GM19023 (cell line): ENCODE results near the gene TLR2.

Source experiments
- ATAC-seq: cut with Tn5 transposase; IDR thresholded peaks from one replicate; pipeline ENCODE4 v1.9.1; 2021; ENCODE audit warnings: mild to moderate bottlenecking, moderate library complexity; ENCODE audit not compliant: unreplicated experiment

The TLR2 gene

DNA sequence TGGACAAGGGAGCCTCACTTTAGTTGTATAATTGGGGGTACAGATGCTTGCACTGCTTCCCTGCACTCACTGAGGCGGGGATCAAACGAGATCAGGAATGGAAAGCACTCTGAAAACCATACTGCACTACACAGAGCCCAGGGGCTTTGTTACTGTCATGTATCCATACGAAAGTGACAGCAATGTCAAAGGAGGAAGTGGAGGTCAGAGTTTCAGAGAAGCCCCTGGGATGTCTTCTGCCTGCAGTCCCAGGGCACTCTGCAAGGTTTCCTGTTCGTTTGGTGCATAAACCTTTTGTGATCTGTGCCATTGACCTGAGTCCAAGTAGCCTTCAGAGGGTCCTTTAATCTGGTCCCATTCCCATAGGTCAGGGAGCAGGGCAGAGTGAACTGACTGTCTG lies 44.6 kb downstream of the TLR2 start:
- ATAC-seq: peak; percentile 69

DNA sequence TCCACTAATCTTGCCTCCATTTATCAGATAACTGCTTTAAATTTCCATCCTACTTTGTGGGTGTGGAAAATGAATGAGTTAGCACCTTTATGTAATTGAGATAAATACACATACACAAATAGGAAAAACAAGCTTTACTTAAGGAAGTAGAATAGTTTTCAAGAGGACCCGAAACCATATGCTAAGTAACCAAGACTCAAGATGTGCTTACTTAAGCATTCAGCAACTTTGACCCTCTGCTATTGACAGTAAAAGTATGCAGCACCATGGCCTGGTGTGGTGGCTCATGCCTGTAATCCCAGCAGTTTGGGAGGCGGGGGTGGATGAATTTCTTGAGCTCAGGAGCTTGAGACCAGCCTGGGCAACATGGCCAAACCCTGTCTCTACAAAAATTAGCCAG lies 45.8 kb downstream of the TLR2 start:
- ATAC-seq: no peak

GRCh38 chr4:153731239-153731638 lies 47.2 kb downstream of the TLR2 start:
- ATAC-seq: no peak

- no peak for ATAC-seq
Measured at GRCh38 chr4:153733751-153734448, 49.8 kb downstream of the TLR2 start.

DNA sequence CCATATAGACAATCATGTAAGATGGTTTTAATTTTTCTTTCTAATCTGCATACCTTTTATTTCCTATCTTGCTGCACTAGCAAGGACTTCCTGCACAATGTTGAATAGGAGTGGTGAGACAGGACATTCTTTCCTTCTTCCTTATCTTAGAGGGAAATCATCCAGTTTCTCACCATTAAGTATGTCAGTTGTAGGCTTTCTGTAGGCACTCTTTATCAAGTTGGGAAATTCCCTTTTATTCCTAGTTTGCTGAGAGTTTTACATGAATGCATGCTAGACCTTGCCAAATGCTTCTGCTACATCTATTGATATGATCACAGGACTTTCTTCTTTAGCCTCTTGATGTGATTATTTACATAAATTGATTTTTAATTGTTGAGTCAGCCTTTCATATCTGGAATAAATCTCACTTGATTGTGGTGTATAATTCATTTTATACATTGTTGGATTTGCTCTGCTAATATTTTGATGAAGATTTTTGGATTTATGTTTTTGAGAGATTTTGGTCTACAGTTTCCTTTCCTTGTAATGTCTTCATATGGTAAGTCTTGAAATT lies 51.9 kb downstream of the TLR2 start:
- no peak for ATAC-seq

GRCh38 chr4:153741541-153741940 lies 57.5 kb downstream of the TLR2 start:
- no peak for ATAC-seq

DNA sequence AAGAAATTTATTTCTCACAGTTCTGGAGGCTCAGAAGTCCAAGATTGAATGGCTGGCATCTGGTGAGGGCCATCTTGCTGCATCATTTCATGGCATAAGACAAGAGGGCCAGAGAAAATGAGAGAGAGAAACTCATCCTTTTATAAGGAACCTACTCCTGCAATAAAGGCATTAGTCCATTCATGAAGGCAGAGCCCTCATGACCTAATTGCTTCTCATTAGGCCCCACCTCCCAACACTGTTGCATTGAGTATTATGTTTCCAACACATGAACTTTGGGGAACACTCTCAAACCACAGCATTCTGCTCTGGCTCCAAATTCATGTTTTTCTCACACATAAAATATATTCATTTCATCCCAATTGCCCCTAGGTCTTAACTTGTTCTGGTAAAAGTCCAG lies 61.6 kb downstream of the TLR2 start:
- ATAC-seq: no peak

DNA sequence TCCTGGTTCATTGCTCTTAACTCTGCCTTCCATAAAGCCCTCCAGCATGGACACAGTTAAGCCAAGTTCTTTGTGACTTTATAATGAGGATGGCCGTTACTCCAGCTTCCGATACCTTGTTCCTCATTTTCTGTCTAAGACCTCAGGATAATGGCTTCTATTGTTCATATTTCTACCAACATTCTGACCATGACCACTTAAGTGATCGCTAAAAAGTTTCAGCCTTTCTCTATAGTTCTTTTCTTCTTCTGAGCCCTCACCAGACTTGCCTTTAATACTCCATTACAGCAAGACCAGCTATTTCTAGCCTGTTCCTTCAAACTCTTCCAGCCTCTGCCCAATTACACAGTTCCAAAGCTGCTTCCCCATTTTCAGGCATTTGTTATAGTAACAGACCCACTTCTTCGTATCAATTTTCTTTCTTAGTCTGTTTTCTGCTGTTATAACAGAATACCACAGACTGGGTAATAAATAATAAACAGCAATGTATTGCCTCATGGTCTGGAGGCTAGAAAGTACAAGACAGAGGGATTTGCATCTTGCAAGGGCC lies 63.4 kb downstream of the TLR2 start:
- ATAC-seq: no peak

DNA sequence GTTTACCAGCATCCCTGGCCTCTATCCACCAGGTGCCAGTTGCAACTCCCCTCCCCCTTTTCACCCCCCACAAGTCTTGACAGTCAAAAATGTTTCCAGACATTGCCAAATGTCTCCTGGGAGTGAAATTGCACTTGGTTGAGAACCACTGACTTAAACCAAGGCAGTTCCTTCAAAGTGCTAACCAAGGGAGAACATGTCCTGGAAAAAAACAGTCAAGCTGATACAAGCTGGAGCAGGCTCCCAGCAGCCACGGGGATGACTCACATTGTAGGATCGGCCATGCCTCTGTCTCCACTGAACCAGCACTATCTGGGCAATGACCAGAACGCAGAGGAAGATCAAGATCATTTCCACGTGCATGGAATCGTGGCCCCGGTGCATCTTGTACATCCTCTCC lies 64.3 kb downstream of the TLR2 start:
- no peak for ATAC-seq

GRCh38 chr4:153750197-153750817 lies 66.2 kb downstream of the TLR2 start:
- peak; percentile 72 for ATAC-seq

- no peak for ATAC-seq
Measured at GRCh38 chr4:153755186-153755585, 71.1 kb downstream of the TLR2 start.
